Activated naive CD8-positive, alpha-beta T cell treated with anti-CD3 and anti-CD28 coated beads, Interleukin-2, amount 10 ng/mL, durations not matched to agents 7 days and 5 days (primary cell): ENCODE measurements around the gene IL1RAP. TPM values are rescaled to one million over a fixed set of nuclear protein-coding genes. Genes with fewer than 3 reads are reported as not detected.

Experiments used
- ATAC-seq: fragments of 150-1000 bp; cut with Tn5 transposase; one replicate; pipeline ENCODE4 v1.10.0; 2021; ENCODE audit warnings: low read depth, moderate library complexity
- POLR2A ChIA-PET: fragments of 350-600 bp; sonication (Branson Sonifier 250); formaldehyde crosslinking; loops from one replicate; lab custom pipeline; 2021; ENCODE audit warnings: antibody characterized with exemption; lab: Charles Lee
- DNase-seq: peaks from one replicate; pipeline ENCODE4 v3.0.0; 2021
- H3K27ac Mint-ChIP-seq: one replicate; pipeline ENCODE4 v1.8.0; 2022; ENCODE audit warnings: mild to moderate bottlenecking, mixed read lengths
- H3K27me3 Mint-ChIP-seq: one replicate; pipeline ENCODE4 v1.8.0; 2022; ENCODE audit warnings: mild to moderate bottlenecking, moderate library complexity, mixed read lengths
- H3K36me3 Mint-ChIP-seq: one replicate; pipeline ENCODE4 v1.8.0; 2021; ENCODE audit warnings: mild to moderate bottlenecking, mixed read lengths
- H3K4me1 Mint-ChIP-seq: one replicate; pipeline ENCODE4 v1.8.0; 2021; ENCODE audit warnings: mixed read lengths
- H3K4me3 Mint-ChIP-seq: one replicate; pipeline ENCODE4 v1.8.0; 2022; ENCODE audit warnings: mild to moderate bottlenecking, moderate library complexity, mixed read lengths
- H3K9me3 Mint-ChIP-seq: one replicate; pipeline ENCODE4 v1.8.0; 2021; ENCODE audit warnings: mixed read lengths
- total RNA-seq, 2 experiments: library from RNA; stranded (reverse); gene quantifications; one replicate each; pipeline ENCODE4 v1.2.3, GENCODE V29; 2021

The IL1RAP gene
- total RNA-seq, 2 experiments from 2014 or later: 10.5 to 10.7 TPM

- POLR2A ChIA-PET: no interaction called here
- Mint-ChIP-seq H3K4me3 (no peak overlapping the region), H3K9me3 (peaks cover 4% of the 10 kb centered on the region), H3K4me1 (peaks cover 4% of the 10 kb centered on the region), H3K27me3 (peaks cover 38% of the 10 kb centered on the region), H3K27ac (no peak overlapping the region), H3K36me3 (no peaks in the 10 kb centered on the region)
- ATAC-seq (no peak), DNase-seq (no peak)
Measured at GRCh38 chr3:190495796-190496195, 18.1 kb upstream of the IL1RAP start.

- peaks cover under 1% of the 10 kb centered on the region for H3K4me1 Mint-ChIP-seq
- no peak overlapping the region for H3K4me3 Mint-ChIP-seq
- H3K9me3 Mint-ChIP-seq: peaks cover 4% of the 10 kb centered on the region
- ATAC-seq (no peak), DNase-seq (no peak)
- peaks cover 36% of the 10 kb centered on the region for H3K27me3 Mint-ChIP-seq
- H3K27ac Mint-ChIP-seq: no peak overlapping the region
- POLR2A ChIA-PET: no interaction called here
- no peaks in the 10 kb centered on the region for H3K36me3 Mint-ChIP-seq
Measured at GRCh38 chr3:190496859-190497258, 17.0 kb upstream of the IL1RAP start.

GRCh38 chr3:190497811-190498210 is 16.1 kb upstream of the IL1RAP start:
- no peak overlapping the region for H3K4me3 Mint-ChIP-seq
- H3K36me3 Mint-ChIP-seq: no peaks in the 10 kb centered on the region
- POLR2A ChIA-PET: no interaction called here
- peaks cover 41% of the 10 kb centered on the region for H3K27me3 Mint-ChIP-seq
- H3K27ac Mint-ChIP-seq: no peak overlapping the region
- peaks cover 4% of the 10 kb centered on the region for H3K9me3 Mint-ChIP-seq
- ATAC-seq (no peak), DNase-seq (no peak)
- no peaks in the 10 kb centered on the region for H3K4me1 Mint-ChIP-seq

- H3K27ac Mint-ChIP-seq: no peak overlapping the region
- no peaks in the 10 kb centered on the region for H3K4me1 Mint-ChIP-seq
- H3K36me3 Mint-ChIP-seq: no peaks in the 10 kb centered on the region
- DNase-seq (no peak), ATAC-seq (no peak)
- peaks cover 4% of the 10 kb centered on the region for H3K9me3 Mint-ChIP-seq
- H3K27me3 Mint-ChIP-seq: peaks cover 41% of the 10 kb centered on the region
- H3K4me3 Mint-ChIP-seq: no peak overlapping the region
- POLR2A ChIA-PET: no interaction called here
Measured at GRCh38 chr3:190498293-190498692, 15.6 kb upstream of the IL1RAP start.

GRCh38 chr3:190499122-190499521 is 14.8 kb upstream of the IL1RAP start:
- Mint-ChIP-seq H3K9me3 (peaks cover 2% of the 10 kb centered on the region), H3K27ac (no peak overlapping the region), H3K4me3 (no peak overlapping the region), H3K36me3 (no peaks in the 10 kb centered on the region), H3K27me3 (peaks cover 38% of the 10 kb centered on the region), H3K4me1 (no peaks in the 10 kb centered on the region)
- DNase-seq (no peak), ATAC-seq (no peak)
- POLR2A ChIA-PET: no interaction called here

GRCh38 chr3:190502946-190503345 is 10.9 kb upstream of the IL1RAP start:
- Mint-ChIP-seq H3K4me3 (no peak overlapping the region), H3K27me3 (peaks cover 20% of the 10 kb centered on the region), H3K4me1 (no peaks in the 10 kb centered on the region), H3K9me3 (peaks cover 2% of the 10 kb centered on the region), H3K36me3 (no peaks in the 10 kb centered on the region), H3K27ac (no peak overlapping the region)
- no peak for ATAC-seq
- DNase-seq: no peak
- POLR2A ChIA-PET: no interaction called here

- Mint-ChIP-seq H3K9me3 (peaks cover 2% of the 10 kb centered on the region), H3K4me1 (peaks cover 4% of the 10 kb centered on the region), H3K27ac (no peak overlapping the region), H3K4me3 (no peak overlapping the region), H3K36me3 (no peaks in the 10 kb centered on the region), H3K27me3 (peaks cover 16% of the 10 kb centered on the region)
- DNase-seq (no peak), ATAC-seq (no peak)
- POLR2A ChIA-PET: no interaction called here
Measured at GRCh38 chr3:190504354-190505125, 9.3 kb upstream of the IL1RAP start.

- DNase-seq: no peak
- H3K27me3 Mint-ChIP-seq: peaks cover 15% of the 10 kb centered on the region
- H3K36me3 Mint-ChIP-seq: no peaks in the 10 kb centered on the region
- H3K27ac Mint-ChIP-seq: no peak overlapping the region
- no peak overlapping the region for H3K4me3 Mint-ChIP-seq
- POLR2A ChIA-PET: no interaction called here
- peaks cover 2% of the 10 kb centered on the region for H3K9me3 Mint-ChIP-seq
- no peak for ATAC-seq
- peaks cover 4% of the 10 kb centered on the region for H3K4me1 Mint-ChIP-seq
Measured at GRCh38 chr3:190505381-190506003, 8.4 kb upstream of the IL1RAP start.

- Mint-ChIP-seq H3K4me3 (no peak overlapping the region), H3K27me3 (peaks cover 11% of the 10 kb centered on the region), H3K9me3 (no peaks in the 10 kb centered on the region), H3K4me1 (peaks cover 4% of the 10 kb centered on the region), H3K27ac (no peak overlapping the region), H3K36me3 (no peaks in the 10 kb centered on the region)
- DNase-seq (no peak), ATAC-seq (no peak)
- POLR2A ChIA-PET: no interaction called here
Measured at GRCh38 chr3:190506271-190506670, 7.6 kb upstream of the IL1RAP start.

GRCh38 chr3:190512666-190513065 is 1.2 kb upstream of the IL1RAP start:
- no peaks in the 10 kb centered on the region for H3K9me3 Mint-ChIP-seq
- H3K36me3 Mint-ChIP-seq: no peaks in the 10 kb centered on the region
- H3K4me1 Mint-ChIP-seq: peaks cover 25% of the 10 kb centered on the region
- H3K27me3 Mint-ChIP-seq: peaks cover 2% of the 10 kb centered on the region
- H3K27ac Mint-ChIP-seq: peak overlapping the region; percentile 94
- peak overlapping the region; percentile 93 for H3K4me3 Mint-ChIP-seq
- DNase-seq (no peak), ATAC-seq (no peak)
- POLR2A ChIA-PET: interaction anchor here (2.5 kb wide), 1 partner anchor 105 kb away, joined by 20 read pairs; no protein-coding TSS in a partner anchor

- POLR2A ChIA-PET: interaction anchor here (1.1 to 2.5 kb wide), 4 partner anchors 85 to 104 kb away, joined by 3 to 20 read pairs (median 3); no protein-coding TSS in a partner anchor
- DNase-seq (peak; percentile 44), ATAC-seq (no peak)
- peaks cover 8% of the 10 kb centered on the region for H3K36me3 Mint-ChIP-seq
- peaks cover 20% of the 10 kb centered on the region for H3K4me1 Mint-ChIP-seq
- peak overlapping the region; percentile 93 for H3K4me3 Mint-ChIP-seq
- H3K9me3 Mint-ChIP-seq: peaks cover 3% of the 10 kb centered on the region
- H3K27me3 Mint-ChIP-seq: no peaks in the 10 kb centered on the region
- H3K27ac Mint-ChIP-seq: peak overlapping the region; percentile 83
Measured at GRCh38 chr3:190514413-190515153, 698 bp downstream of the IL1RAP start.

GRCh38 chr3:190516416-190516815 is 2.5 kb downstream of the IL1RAP start:
- no peaks in the 10 kb centered on the region for H3K27me3 Mint-ChIP-seq
- ATAC-seq (no peak), DNase-seq (no peak)
- POLR2A ChIA-PET: no interaction called here
- H3K9me3 Mint-ChIP-seq: peaks cover 3% of the 10 kb centered on the region
- peak overlapping the region; percentile 3 for H3K4me3 Mint-ChIP-seq
- H3K36me3 Mint-ChIP-seq: peaks cover 12% of the 10 kb centered on the region
- peaks cover 20% of the 10 kb centered on the region for H3K4me1 Mint-ChIP-seq
- H3K27ac Mint-ChIP-seq: no peak overlapping the region

GRCh38 chr3:190517687-190518086 is 3.8 kb downstream of the IL1RAP start:
- Mint-ChIP-seq H3K9me3 (peaks cover 3% of the 10 kb centered on the region), H3K27ac (no peak overlapping the region), H3K27me3 (no peaks in the 10 kb centered on the region), H3K4me3 (no peak overlapping the region), H3K36me3 (peaks cover 16% of the 10 kb centered on the region), H3K4me1 (peaks cover 20% of the 10 kb centered on the region)
- POLR2A ChIA-PET: no interaction called here
- ATAC-seq (no peak), DNase-seq (no peak)
